Measurements from ENCODE around the gene MTHFD1. TPM values are rescaled to one million over a fixed set of nuclear protein-coding genes. Genes with fewer than 3 reads are reported as not detected.

Gene MTHFD1
- polyA plus RNA-seq, 1 donor from 2014 or later: 74.7 TPM

- H3K4me3 Mint-ChIP-seq: no peak overlapping the region
- H3K27ac Mint-ChIP-seq: peak overlapping the region in 1 of 3 donors; percentile 50
- H3K4me1 Mint-ChIP-seq: no peaks in the 10 kb centered on the region
- no peaks in the 10 kb centered on the region for H3K9me3 Mint-ChIP-seq
- peaks cover 3% of the 10 kb centered on the region for H3K36me3 Mint-ChIP-seq
- no peaks in the 10 kb centered on the region for H3K27me3 Mint-ChIP-seq
These were observed 30.9 kb downstream of the MTHFD1 start for GRCh38 chr14:64419003-64419402.

- H3K36me3 Mint-ChIP-seq: peaks cover 5% of the 10 kb centered on the region
- H3K27me3 Mint-ChIP-seq: no peaks in the 10 kb centered on the region
- no peak overlapping the region for H3K4me3 Mint-ChIP-seq
- H3K4me1 Mint-ChIP-seq: no peaks in the 10 kb centered on the region
- no peak overlapping the region for H3K27ac Mint-ChIP-seq
- no peaks in the 10 kb centered on the region for H3K9me3 Mint-ChIP-seq
These were observed 33.0 kb downstream of the MTHFD1 start for GRCh38 chr14:64421166-64421565.

- peak overlapping the region in 1 of 3 donors; percentile 64 for H3K27ac Mint-ChIP-seq
- H3K9me3 Mint-ChIP-seq: no peaks in the 10 kb centered on the region
- no peaks in the 10 kb centered on the region for H3K27me3 Mint-ChIP-seq
- no peaks in the 10 kb centered on the region for H3K4me1 Mint-ChIP-seq
- peaks cover 5% of the 10 kb centered on the region for H3K36me3 Mint-ChIP-seq
- no peak overlapping the region for H3K4me3 Mint-ChIP-seq
These were observed 33.9 kb downstream of the MTHFD1 start for GRCh38 chr14:64422005-64422404.

DNA sequence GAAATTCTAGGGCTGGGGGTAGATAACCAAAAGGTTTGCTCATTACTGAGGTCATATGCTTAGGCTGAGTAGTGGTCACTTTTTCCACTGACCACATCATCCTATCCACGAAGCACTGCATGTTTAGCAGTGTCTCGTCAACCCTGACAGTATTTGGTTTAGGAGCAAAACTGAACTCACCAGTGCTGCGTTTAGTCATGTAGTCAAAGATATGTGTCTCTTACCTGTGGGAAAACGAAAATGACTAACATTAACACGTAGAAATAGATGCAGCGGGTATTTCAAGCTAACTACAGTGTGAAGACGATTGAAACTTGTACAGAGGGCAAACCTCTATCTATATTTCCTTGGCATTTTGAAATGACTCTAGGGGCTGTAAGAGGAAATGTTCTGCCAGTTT lies 34.6 kb downstream of the MTHFD1 start:
- Mint-ChIP-seq H3K4me3 (no peak overlapping the region), H3K27me3 (no peaks in the 10 kb centered on the region), H3K9me3 (no peaks in the 10 kb centered on the region), H3K27ac (no peak overlapping the region), H3K4me1 (no peaks in the 10 kb centered on the region), H3K36me3 (peaks cover 5% of the 10 kb centered on the region)

GRCh38 chr14:64423987-64424386 lies 35.8 kb downstream of the MTHFD1 start:
- no peak overlapping the region for H3K27ac Mint-ChIP-seq
- H3K4me1 Mint-ChIP-seq: no peaks in the 10 kb centered on the region
- peaks cover 5% of the 10 kb centered on the region for H3K36me3 Mint-ChIP-seq
- no peak overlapping the region for H3K4me3 Mint-ChIP-seq
- no peaks in the 10 kb centered on the region for H3K9me3 Mint-ChIP-seq
- no peaks in the 10 kb centered on the region for H3K27me3 Mint-ChIP-seq

- no peaks in the 10 kb centered on the region for H3K9me3 Mint-ChIP-seq
- peaks cover 7% of the 10 kb centered on the region for H3K36me3 Mint-ChIP-seq
- H3K27ac Mint-ChIP-seq: peak overlapping the region in 1 of 3 donors; percentile 56
- H3K4me1 Mint-ChIP-seq: peaks cover 0 to 4% (median 3%) of the 10 kb centered on the region in 3 donors
- H3K4me3 Mint-ChIP-seq: no peak overlapping the region
- H3K27me3 Mint-ChIP-seq: no peaks in the 10 kb centered on the region
These were observed 46.4 kb downstream of the MTHFD1 start for GRCh38 chr14:64434528-64434927.

DNA sequence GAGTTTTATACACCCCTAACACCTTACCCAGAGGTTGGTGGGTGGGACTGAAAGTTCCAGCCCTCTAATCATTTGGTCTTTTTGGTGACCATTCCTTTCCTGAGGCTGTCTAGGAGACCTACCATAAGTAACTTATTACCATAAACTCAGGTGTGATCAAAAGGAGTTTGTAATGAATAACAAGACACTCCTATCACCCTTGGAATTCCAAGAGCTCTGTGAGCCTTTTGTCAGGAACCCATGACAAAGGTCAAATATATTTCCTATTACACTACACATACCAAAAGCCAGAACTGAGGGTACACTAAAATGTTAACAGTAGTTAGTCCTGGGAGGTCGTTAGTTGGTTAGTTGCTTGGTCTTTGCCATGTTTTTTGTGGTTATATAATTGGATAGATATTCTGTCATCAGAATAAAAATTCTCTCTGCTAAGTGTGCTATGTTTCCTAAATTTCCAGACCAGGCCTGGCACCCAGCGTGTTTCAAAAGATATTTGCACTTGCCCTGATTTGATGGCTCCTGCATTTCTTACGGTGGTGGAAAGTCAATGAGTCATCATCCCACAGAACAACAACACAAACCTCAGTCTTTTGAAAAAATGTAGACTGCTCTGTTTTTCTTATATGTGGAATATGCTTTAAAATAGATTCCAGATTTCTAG lies 50.2 kb downstream of the MTHFD1 start:
- H3K4me3 Mint-ChIP-seq: no peak overlapping the region

GRCh38 chr14:64439141-64439540 lies 51.0 kb downstream of the MTHFD1 start:
- H3K36me3 Mint-ChIP-seq: peaks cover 14% of the 10 kb centered on the region
- H3K27me3 Mint-ChIP-seq: no peaks in the 10 kb centered on the region
- H3K27ac Mint-ChIP-seq: no peak overlapping the region
- peaks cover 3 to 5% (median 4%) of the 10 kb centered on the region in 3 donors for H3K4me1 Mint-ChIP-seq
- H3K9me3 Mint-ChIP-seq: no peaks in the 10 kb centered on the region
- no peak overlapping the region for H3K4me3 Mint-ChIP-seq

More for the DNA sequence above, 50.2 kb downstream of the MTHFD1 start:
- Mint-ChIP-seq H3K27me3 (no peaks in the 10 kb centered on the region), H3K9me3 (no peaks in the 10 kb centered on the region), H3K36me3 (peaks cover 11% of the 10 kb centered on the region), H3K27ac (no peak overlapping the region), H3K4me1 (peaks cover 0 to 4% (median 0%) of the 10 kb centered on the region in 3 donors)

- Mint-ChIP-seq H3K4me3 (no peak overlapping the region), H3K27me3 (no peaks in the 10 kb centered on the region), H3K4me1 (peaks cover 15 to 18% (median 18%) of the 10 kb centered on the region in 3 donors), H3K9me3 (no peaks in the 10 kb centered on the region), H3K36me3 (peaks cover 12% of the 10 kb centered on the region), H3K27ac (peak overlapping the region in 1 of 3 donors; percentile 59)
These were observed 52.3 kb downstream of the MTHFD1 start for GRCh38 chr14:64440494-64440893.

- H3K9me3 Mint-ChIP-seq: no peaks in the 10 kb centered on the region
- H3K36me3 Mint-ChIP-seq: peaks cover 10% of the 10 kb centered on the region
- peaks cover 21 to 26% (median 24%) of the 10 kb centered on the region in 3 donors for H3K4me1 Mint-ChIP-seq
- H3K4me3 Mint-ChIP-seq: no peak overlapping the region
- no peaks in the 10 kb centered on the region for H3K27me3 Mint-ChIP-seq
- peak overlapping the region in 1 of 3 donors; percentile 56 for H3K27ac Mint-ChIP-seq
These were observed 54.3 kb downstream of the MTHFD1 start for GRCh38 chr14:64442300-64442988.

GRCh38 chr14:64444140-64444539 lies 56.0 kb downstream of the MTHFD1 start:
- Mint-ChIP-seq H3K4me3 (peak overlapping the region in 2 of 4 donors; percentile 25 to 93), H3K27me3 (no peaks in the 10 kb centered on the region), H3K4me1 (peaks cover 30 to 34% (median 33%) of the 10 kb centered on the region in 3 donors), H3K27ac (peak overlapping the region; percentile 90 to 93 (median 91)), H3K36me3 (peaks cover 9% of the 10 kb centered on the region), H3K9me3 (no peaks in the 10 kb centered on the region)

DNA sequence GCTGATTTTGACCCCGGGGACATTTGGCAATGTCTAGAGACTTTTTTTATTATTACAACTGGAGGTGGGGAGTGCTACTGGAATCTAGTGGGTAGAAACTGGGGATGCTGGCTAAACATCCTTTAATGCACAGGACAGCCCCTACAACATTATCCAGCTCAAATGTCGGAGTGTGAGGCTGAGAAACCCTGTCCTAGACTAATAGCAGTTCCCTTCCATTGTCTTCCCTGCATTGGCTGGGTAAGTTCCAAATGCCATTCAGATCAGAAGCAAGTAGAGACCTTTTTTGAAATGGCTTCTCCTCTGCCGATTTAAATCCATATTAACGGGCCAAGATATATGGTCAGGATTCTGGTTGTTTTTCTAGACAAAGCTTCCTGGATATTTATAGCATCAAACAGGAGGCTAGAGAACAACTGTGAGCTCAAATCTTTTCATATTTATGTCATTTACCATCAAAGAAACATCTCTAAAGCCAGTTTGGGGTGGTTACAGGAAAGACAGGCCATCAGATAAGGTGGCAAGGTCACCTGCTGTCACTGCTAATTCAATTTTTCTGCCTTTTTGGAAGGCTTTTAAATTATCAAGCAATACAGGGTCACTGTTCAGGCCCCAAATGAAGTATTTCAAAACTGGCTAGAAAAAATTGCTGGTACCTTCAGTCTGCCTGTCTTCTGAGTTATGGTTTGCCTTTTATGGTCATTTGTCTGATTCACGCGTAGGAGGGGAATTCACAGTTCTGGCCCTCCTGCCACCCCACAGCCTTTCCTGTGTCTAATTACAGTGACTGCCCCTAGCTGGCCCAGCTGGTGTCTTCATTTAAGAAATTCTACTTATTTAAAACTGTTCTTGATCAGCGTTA lies 57.1 kb downstream of the MTHFD1 start:
- Mint-ChIP-seq H3K27ac (peak overlapping the region; percentile 90 to 93 (median 91)), H3K9me3 (no peaks in the 10 kb centered on the region), H3K4me1 (peaks cover 35 to 40% (median 38%) of the 10 kb centered on the region in 3 donors), H3K36me3 (peaks cover 12% of the 10 kb centered on the region), H3K27me3 (no peaks in the 10 kb centered on the region), H3K4me3 (peak overlapping the region in 3 of 4 donors; percentile 25 to 93 (median 60))

- Mint-ChIP-seq H3K36me3 (peaks cover 11% of the 10 kb centered on the region), H3K4me1 (peaks cover 41 to 49% (median 47%) of the 10 kb centered on the region in 3 donors), H3K9me3 (no peaks in the 10 kb centered on the region), H3K4me3 (peak overlapping the region in 2 of 4 donors; percentile 9 to 59), H3K27me3 (no peaks in the 10 kb centered on the region), H3K27ac (peak overlapping the region in 2 of 3 donors; percentile 40 to 50)
These were observed 59.9 kb downstream of the MTHFD1 start for GRCh38 chr14:64447876-64448670.

DNA sequence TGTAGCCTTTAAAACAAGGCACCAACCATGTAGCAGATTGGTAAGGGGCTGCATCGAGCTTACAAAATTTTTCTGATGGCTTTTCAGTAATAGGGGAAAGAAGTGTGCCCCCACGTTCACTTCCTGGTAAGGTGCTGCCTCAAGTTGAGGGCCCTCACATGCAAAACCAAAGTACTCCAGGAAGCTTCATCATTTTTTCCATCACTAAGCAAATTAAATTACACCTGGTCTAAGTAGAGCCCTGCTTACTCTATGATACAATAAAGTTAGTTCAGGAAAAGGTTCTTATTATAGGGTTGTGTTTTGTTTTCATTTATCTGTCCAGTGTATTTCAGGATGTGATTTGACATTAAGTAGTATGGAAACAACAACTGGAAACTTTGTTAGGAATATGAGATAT lies 62.1 kb downstream of the MTHFD1 start:
- Mint-ChIP-seq H3K4me3 (peak overlapping the region in 3 of 4 donors; percentile 67 to 87 (median 77)), H3K36me3 (peaks cover 8% of the 10 kb centered on the region), H3K4me1 (peaks cover 29 to 35% (median 34%) of the 10 kb centered on the region in 3 donors), H3K9me3 (no peaks in the 10 kb centered on the region), H3K27ac (peak overlapping the region; percentile 85 to 97 (median 88)), H3K27me3 (no peaks in the 10 kb centered on the region)

Measured in IgD-negative memory B cell (primary cell).